HEK293 (cell line): Measurements from ENCODE around the gene PRSS1.

ENCODE experiments used
- CTCF ChIA-PET: fragments of 350-600 bp; formaldehyde crosslinking; extraction: SDS; loops from one replicate; lab custom pipeline; 2021; ENCODE audit warnings: antibody characterized with exemption; lab: Yijun Ruan, JAX
- POLR2A ChIA-PET: fragments of 300-600 bp; formaldehyde crosslinking; extraction: SDS; loops from one replicate; lab custom pipeline; 2020; ENCODE audit warnings: antibody characterized with exemption, inconsistent platforms; lab: Yijun Ruan, JAX
- H3K27ac ChIP-seq: fragments of 200-500 bp; sonication (Bioruptor generic); 2 replicates; pipeline ENCODE4 v1.5.1; 2014; ENCODE audit warnings: low read depth, low read length, control low read depth, inconsistent platforms; ENCODE audit errors: extremely low read depth
- H3K36me3 ChIP-seq, 2 experiments: fragments of 200-500 bp in 1 of 2; sonication (Bioruptor generic) in 1 of 2; 1 replicate in 1 of 2; 2 replicates in 1 of 2; pipeline ENCODE4 v1.5.1; 2014 to 2017; ENCODE audit warnings: inconsistent platforms in 2 of 2, low read length in 2 of 2; ENCODE audit not compliant: control insufficient read depth in 2 of 2, insufficient read depth in 1 of 2
- H3K4me1 ChIP-seq: fragments of 200-500 bp; sonication (Bioruptor generic); 2 replicates; pipeline ENCODE4 v1.5.1; 2014; ENCODE audit warnings: mild to moderate bottlenecking, low read length, inconsistent platforms; ENCODE audit not compliant: control insufficient read depth, insufficient read depth
- H3K4me3 ChIP-seq: 2 replicates; pipeline ENCODE4 v1.5.1; 2011; ENCODE audit warnings: low read depth, mild to moderate bottlenecking, control low read depth, low read length, moderate library complexity
- H3K9me3 ChIP-seq: fragments of 200-500 bp; sonication (Bioruptor generic); 2 replicates; pipeline ENCODE4 v1.5.1; 2014; ENCODE audit warnings: low read depth, low read length, inconsistent platforms; ENCODE audit not compliant: control insufficient read depth, insufficient read depth
- CTCF ChIP-seq: fragments of 450-650 bp; formaldehyde crosslinking; IDR thresholded peaks from 2 replicates; pipeline ENCODE4 v1.5.1; 2016; ENCODE audit warnings: missing biosample characterization, missing genetic modification characterization
- KLF10 ChIP-seq: fragments of 450-650 bp; IDR thresholded peaks from 2 replicates; pipeline ENCODE4 v1.5.1; 2018; ENCODE audit warnings: missing biosample characterization, mild to moderate bottlenecking, missing genetic modification characterization
- KLF16 ChIP-seq: fragments of 450-650 bp; formaldehyde crosslinking; IDR thresholded peaks from 2 replicates; pipeline ENCODE4 v1.5.1; 2017; ENCODE audit warnings: missing biosample characterization, missing genetic modification characterization
- KLF17 ChIP-seq: fragments of 450-650 bp; formaldehyde crosslinking; IDR thresholded peaks from 2 replicates; pipeline ENCODE4 v1.5.1; 2016; ENCODE audit warnings: missing biosample characterization, missing genetic modification characterization
- OSR2 ChIP-seq: fragments of 450-650 bp; formaldehyde crosslinking; IDR thresholded peaks from 2 replicates; pipeline ENCODE4 v1.5.1; 2016; ENCODE audit warnings: missing biosample characterization, missing genetic modification characterization
- SCRT1 ChIP-seq: fragments of 450-650 bp; formaldehyde crosslinking; IDR thresholded peaks from 2 replicates; pipeline ENCODE4 v1.5.1; 2016; ENCODE audit warnings: missing biosample characterization, missing genetic modification characterization, borderline replicate concordance
- ZBTB21 ChIP-seq: fragments of 450-650 bp; formaldehyde crosslinking; IDR thresholded peaks from 2 replicates; pipeline ENCODE4 v1.5.1; 2017; ENCODE audit warnings: missing biosample characterization, missing genetic modification characterization
- ZNF155 ChIP-seq: fragments of 450-650 bp; formaldehyde crosslinking; IDR thresholded peaks from 2 replicates; pipeline ENCODE4 v1.5.1; 2016; ENCODE audit warnings: missing biosample characterization, missing genetic modification characterization
- ZNF26 ChIP-seq: fragments of 450-650 bp; formaldehyde crosslinking; IDR thresholded peaks from 2 replicates; pipeline ENCODE4 v1.5.1; 2016; ENCODE audit warnings: missing biosample characterization, missing genetic modification characterization
- ZNF423 ChIP-seq: fragments of 450-650 bp; formaldehyde crosslinking; IDR thresholded peaks from 2 replicates; pipeline ENCODE4 v1.5.1; 2016; ENCODE audit warnings: missing biosample characterization, missing genetic modification characterization
- ZNF48 ChIP-seq: fragments of 450-650 bp; formaldehyde crosslinking; IDR thresholded peaks from 2 replicates; pipeline ENCODE4 v1.5.1; 2016; ENCODE audit warnings: missing biosample characterization, missing genetic modification characterization
- ZNF513 ChIP-seq: fragments of 450-650 bp; IDR thresholded peaks from 2 replicates; pipeline ENCODE4 v1.5.1; 2018; ENCODE audit warnings: missing biosample characterization, missing genetic modification characterization
- ZNF747 ChIP-seq: fragments of 450-650 bp; formaldehyde crosslinking; IDR thresholded peaks from 2 replicates; pipeline ENCODE4 v1.5.1; 2016; ENCODE audit warnings: missing biosample characterization, missing genetic modification characterization
- ZNF777 ChIP-seq: fragments of 450-650 bp; formaldehyde crosslinking; IDR thresholded peaks from 2 replicates; pipeline ENCODE4 v1.5.1; 2017; ENCODE audit warnings: missing biosample characterization, missing genetic modification characterization, borderline replicate concordance
- ZSCAN16 ChIP-seq: fragments of 450-650 bp; formaldehyde crosslinking; IDR thresholded peaks from 2 replicates; pipeline ENCODE4 v1.5.1; 2016; ENCODE audit warnings: missing biosample characterization, missing genetic modification characterization
- ZSCAN5A ChIP-seq: fragments of 450-650 bp; formaldehyde crosslinking; IDR thresholded peaks from 2 replicates; pipeline ENCODE4 v1.5.1; 2016; ENCODE audit warnings: missing biosample characterization, missing genetic modification characterization

Gene PRSS1

GRCh38 chr7:142790555-142790954, 41.3 kb downstream of the PRSS1 start:
- Histone ChIP-seq H3K4me3 (no peak overlapping the region), H3K36me3 (no peaks in the 10 kb centered on the region), H3K27ac (no peak overlapping the region), H3K9me3 (no peaks in the 10 kb centered on the region), H3K4me1 (no peaks in the 10 kb centered on the region)
- no peak for TF ChIP-seq ZBTB21 (tag by site-specific recombination)
- TF ChIP-seq ZNF48 (tag by site-specific recombination) = no peak
- no peak for TF ChIP-seq OSR2 (tag by site-specific recombination)
- TF ChIP-seq ZNF423 (tag by site-specific recombination) = no peak
- no peak for TF ChIP-seq SCRT1 (tag by site-specific recombination)
- ChIA-PET CTCF (interaction anchor here (0.6 to 7.3 kb wide), 8 partner anchors 8 to 452 kb away, joined by 3 to 41 read pairs (median 3); no protein-coding TSS in a partner anchor), POLR2A (no interaction called here)

- TF ChIP-seq KLF16 (tag by site-specific recombination) = no peak
- TF ChIP-seq ZNF777 (tag by site-specific recombination) = no peak
- TF ChIP-seq ZNF513 (tag by site-specific recombination) = no peak
- no peak for TF ChIP-seq KLF17 (tag by site-specific recombination)
- no peak for TF ChIP-seq CTCF (tag by site-specific recombination)
- TF ChIP-seq ZNF747 (tag by site-specific recombination) = no peak
- TF ChIP-seq KLF10 (tag by site-specific recombination) = no peak
- no peak for TF ChIP-seq ZSCAN16 (tag by site-specific recombination)
- TF ChIP-seq ZNF26 = no peak
- no peak for TF ChIP-seq ZSCAN5A (tag by site-specific recombination)
- no peak for TF ChIP-seq ZNF155 (tag by site-specific recombination)
These were observed 42.2 kb downstream of the PRSS1 start for GRCh38 chr7:142791502-142791901.

More at GRCh38 chr7:142791502-142791901, 42.2 kb downstream of the PRSS1 start:
- no peaks in the 10 kb centered on the region for H3K36me3 ChIP-seq
- H3K4me1 ChIP-seq = no peaks in the 10 kb centered on the region
- POLR2A ChIA-PET = no interaction called here
- H3K27ac ChIP-seq = no peak overlapping the region
- no peaks in the 10 kb centered on the region for H3K9me3 ChIP-seq
- H3K4me3 ChIP-seq = no peak overlapping the region
- CTCF ChIA-PET = interaction anchor here (0.8 to 7.3 kb wide), 7 partner anchors 9 to 204 kb away, joined by 3 to 41 read pairs (median 3); no protein-coding TSS in a partner anchor
